Stimulated activated CD8-positive, alpha-beta memory T cell treated with anti-CD3 and anti-CD28 coated beads, Interleukin-4, amount 100 ng/mL, for 48 hours (primary cell): Measurements from ENCODE around the gene RRAGC.

Experiments
- DNase-seq: peaks from one replicate; pipeline ENCODE4 v3.0.0-alpha.2; 2020

RRAGC gene, protein sequence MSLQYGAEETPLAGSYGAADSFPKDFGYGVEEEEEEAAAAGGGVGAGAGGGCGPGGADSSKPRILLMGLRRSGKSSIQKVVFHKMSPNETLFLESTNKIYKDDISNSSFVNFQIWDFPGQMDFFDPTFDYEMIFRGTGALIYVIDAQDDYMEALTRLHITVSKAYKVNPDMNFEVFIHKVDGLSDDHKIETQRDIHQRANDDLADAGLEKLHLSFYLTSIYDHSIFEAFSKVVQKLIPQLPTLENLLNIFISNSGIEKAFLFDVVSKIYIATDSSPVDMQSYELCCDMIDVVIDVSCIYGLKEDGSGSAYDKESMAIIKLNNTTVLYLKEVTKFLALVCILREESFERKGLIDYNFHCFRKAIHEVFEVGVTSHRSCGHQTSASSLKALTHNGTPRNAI

DNA sequence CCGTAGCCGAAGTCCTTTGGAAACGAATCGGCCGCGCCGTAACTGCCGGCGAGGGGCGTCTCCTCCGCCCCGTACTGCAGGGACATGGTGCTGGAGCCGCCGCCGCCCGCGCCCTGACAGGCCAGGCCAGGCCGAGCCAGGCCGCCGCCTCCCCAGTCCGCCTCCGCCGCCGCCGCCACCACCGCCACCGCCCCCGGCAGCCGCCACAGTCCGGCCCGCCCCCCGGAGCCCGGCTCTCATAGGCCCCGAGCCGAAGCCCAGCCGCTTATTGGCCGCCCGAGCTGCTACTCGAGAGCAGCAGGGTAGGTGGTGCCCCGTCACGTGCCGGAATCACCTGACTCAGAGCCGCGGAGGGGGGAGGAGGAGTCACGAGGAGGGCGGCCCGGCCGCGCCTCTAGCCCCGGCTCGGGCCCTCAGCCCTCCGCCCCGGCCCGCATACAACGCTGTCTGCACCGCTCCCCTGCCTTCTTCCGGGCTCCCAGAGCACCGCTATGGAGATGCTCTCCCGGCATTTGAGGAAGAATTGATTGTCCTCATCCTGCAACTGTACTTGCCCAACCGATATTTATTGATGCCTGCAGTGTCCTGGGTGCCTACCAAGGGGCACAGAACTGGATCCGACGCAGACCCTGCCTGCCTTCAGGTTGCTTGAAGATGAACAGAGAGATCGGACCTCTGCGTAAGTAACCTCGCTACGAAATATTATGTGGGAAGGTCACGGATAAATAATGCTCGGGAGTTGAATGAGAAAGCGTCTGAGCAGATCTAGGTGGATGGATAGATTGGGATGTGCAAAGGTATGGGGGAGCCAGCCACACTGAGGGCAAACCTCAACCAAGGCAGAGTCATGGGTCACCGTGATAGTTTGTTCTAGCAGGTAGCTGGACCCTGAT lies at the start of gene RRAGC:
Gene RRAGC, minus strand, starts transcription at position 212 of the 893 bp plus-strand sequence. Its CDS starts 126 bp downstream, at position 86.
- DNase-seq = peak; percentile 98

DNA sequence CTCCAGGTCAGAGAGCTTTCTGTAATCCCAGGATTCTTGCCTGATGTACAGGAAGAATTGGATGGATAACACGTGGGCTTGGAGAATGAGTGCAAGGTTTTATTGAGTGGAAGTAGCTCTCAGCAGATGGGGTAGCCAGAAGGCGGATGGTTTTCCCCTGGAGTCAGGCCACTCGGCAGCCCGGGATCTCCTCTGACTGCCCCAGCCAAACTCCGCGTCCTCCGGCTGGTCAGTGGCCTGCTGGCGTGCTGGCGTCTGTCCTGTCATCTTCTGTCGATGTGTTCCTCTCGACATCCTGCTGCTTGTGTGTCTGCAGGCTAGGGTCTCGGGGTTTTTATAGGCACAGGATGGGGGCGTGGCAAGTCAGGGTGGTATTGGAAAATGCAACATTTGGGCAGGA lies 49.2 kb upstream of the RRAGC start:
- no peak for DNase-seq

DNA sequence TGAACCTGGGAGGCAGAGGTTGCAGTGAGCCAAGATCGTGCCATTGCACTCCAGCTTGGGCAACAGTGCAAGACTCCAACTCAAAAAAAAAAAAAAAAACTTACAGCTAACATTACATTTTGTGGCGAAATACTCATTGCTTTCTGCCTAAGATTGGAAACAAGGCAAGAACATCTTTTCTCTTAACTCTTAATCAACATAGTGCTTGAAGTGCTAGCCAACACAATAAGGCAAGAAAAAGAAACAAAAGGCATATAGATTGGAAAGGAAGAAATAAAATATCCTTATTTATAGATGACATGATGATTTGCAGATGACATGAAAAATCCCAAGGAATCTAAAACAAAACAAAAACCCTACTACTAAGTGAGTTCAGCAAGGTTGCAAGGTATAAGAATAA lies 46.4 kb upstream of the RRAGC start:
- no peak for DNase-seq

DNA sequence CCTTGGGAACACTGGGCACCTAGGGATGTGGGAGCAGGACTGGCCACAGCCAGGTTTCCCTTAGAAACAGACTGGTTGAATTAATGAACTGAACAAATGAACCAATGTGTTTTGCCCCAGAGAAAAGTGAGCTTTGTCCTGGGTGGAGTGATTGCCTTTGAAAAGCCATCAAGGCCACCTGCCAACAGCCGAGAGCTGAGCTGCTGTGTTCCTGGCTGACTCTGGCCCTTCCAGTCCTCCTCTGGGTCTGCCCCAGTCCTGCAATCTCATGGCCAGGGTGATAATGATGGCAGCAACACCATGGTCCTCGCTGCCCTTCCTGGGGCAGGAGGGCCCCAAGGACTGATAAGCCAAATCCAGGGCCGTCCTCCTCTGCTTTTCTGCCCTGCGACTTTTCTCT lies 40.0 kb upstream of the RRAGC start:
- no peak for DNase-seq

DNA sequence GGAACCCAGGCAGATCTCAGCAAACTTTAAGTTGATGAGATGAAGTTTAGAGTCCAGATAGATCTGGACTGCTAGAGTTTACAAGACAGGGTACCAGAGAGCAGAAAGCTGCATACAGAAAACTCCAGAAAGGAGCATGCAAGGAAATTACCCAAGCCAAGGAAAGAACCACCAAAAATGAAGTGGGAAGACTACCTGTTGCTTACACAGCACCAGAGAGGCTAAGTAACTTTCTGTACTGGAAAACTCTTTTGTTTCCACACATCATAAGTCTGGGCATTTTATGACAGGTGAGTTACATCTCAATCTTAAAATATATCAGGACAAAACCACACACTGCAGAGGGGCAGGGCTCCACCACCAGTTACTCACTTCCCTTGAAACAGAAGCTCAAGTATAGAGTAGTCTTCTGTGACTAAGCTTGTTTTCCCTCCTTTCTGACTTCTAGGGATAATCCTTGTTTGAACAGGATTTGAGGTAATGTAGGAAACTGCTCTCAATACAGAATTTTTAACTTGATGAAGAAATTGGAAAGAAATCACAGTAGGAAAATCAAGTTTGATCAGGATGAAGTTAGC lies 39.2 kb upstream of the RRAGC start:
- DNase-seq = no peak

DNA sequence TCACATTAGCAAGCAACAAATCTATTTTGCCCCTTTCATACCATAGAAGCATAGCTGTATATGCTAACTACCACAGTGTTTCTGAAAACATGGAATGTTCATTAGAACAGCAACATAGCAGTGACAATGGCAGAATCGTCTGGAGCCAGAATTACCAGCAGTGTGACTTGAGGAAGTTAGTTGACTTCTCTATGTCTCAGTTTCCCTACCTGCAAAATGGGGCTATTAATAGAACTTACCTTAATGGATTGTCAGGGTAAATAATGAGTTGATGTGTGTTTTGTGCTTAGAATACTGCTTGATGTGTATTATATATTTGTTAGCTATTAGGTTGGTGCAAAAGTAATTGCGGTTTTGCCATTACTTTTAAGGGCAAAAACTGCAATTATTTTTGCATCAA lies 36.6 kb upstream of the RRAGC start:
- no peak for DNase-seq

DNA sequence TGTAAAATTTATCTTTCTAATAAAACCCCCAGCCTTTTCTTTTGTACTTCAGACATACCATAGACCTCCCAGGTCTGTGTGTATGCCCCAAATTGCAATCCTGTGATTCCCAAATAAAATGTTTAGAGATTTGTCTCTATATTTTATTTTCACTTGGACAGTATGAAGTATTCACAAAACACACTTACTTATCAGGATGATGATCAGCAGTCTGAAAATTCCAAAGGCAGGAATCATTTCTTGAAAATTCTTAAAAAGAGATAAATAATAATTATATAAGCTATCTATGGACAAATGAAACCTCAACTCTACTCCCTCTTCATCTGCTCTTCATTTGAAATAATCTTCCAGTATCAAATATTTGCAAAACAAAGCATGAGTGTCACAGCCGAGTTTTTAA lies 33.4 kb upstream of the RRAGC start:
- no peak for DNase-seq

DNA sequence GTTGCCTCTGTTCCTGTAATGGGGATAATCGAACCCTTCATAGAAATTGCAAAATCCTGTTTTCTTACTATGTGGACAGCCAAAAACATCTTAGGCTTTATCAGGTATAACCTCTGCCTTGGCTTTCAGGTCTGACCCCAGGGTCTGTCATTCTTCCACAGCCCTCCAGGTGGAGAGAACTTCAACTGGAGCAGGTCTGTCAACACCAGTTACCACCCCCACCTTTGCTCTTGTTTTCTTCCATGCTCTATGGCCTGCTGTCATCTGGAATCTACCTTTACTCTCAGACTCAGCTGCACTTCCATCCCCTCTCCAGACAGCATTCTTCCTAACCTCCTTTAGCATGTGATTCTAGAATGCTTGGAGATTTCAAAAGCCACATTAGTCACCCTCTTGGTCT lies 32.2 kb upstream of the RRAGC start:
- no peak for DNase-seq

DNA sequence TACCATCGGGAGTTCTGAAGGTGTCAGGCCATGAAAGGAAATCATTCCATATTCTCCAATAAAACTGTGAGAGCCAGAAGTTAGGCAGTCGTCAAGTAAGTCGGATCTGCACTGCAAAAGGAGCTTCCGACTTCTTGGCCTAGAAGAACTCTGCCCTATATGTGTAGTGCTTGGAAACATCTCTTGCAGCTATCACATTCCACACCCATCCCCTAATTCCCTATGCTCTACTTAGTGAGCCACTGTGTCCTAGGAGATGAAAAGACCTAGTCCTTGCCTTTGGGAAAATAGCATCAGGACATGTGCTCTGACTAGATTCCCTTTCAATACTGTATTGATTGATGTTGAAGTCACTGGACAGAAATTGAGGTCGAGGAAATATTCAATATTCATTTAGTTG lies 30.0 kb upstream of the RRAGC start:
- no peak for DNase-seq

DNA sequence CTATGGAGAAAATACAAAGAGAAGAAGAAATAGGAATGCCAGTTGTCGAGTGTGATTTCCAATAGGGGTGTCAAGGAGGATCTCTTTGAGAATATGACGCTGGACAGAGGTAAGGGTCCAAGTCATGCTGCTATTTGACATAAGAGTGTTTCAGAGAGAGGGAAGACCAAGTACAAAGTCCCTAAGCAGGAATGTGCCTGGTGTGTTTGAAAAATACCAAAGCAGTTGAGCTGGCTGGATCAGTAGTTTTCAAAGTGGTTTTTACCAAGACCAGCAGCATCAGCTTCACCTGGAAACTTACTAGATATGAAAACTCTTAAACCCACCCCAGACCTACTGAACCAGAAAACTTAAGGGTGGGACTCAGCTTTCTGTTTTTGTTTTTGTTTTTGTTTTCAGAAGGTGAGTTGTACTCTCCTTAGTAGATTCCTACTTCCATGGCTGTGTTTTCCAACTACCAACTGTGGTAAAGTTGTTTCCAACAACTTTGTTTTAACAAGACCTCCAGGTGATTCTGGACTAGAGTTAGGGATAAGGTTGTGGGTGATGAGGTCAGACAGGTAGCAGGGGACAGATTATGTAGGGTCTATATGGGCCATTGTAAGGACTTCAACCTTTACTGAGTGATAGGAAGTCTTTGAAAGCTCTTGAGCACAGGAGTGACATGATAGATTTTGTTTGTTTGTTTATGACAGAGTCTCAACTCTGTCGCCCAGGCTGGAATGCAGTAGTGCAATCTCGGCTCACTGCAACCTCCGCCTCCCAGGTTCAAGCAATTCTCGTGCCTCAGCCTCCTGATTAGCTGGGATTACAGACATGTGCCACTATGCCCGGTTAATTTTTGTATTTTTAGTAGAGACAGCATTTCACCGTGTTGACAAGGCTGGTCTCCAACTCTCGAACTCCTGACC lies 29.1 kb upstream of the RRAGC start:
- no peak for DNase-seq

DNA sequence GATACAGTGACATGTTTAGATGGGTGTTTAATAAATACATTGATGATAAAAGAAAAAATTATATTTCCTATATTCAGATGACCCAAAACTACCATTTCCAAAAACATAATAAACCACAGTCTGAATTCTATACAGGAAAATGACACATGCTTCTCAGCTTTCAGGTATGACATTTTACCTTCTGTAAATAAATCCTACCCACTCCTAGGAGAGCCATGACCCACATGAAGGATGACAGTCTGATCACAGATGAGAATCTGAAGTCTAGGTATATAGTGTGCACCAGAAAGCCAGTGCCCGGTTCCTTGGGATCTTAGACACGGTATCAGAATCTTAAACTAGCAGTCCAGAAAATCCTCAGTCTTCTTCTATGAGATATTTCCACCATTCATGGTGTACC lies 25.5 kb upstream of the RRAGC start:
- no peak for DNase-seq

DNA sequence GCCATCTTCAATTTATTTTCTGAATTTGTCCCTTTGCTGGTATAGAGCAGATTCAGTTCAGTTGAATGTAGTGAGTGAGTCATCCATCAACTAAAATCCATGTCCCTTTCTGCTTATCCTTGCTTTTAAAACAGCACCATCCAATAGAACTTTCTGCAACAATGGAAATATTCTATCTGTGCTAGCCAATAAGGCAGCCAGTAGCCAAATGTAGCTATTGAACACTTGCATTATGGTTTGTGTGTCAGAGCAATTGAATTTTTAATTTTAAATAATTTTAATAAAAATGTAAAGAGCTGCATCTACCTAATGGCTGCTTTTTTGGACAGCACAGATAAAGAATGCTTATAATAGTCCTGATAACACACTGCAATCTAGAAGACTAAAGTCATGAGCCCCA lies 21.9 kb upstream of the RRAGC start, which contains the start of gene GJA9:
Gene GJA9, minus strand, starts transcription at position 101 of the 400 bp plus-strand sequence. CDS start 5,489 bp downstream, outside the sequence.
- no peak for DNase-seq

DNA sequence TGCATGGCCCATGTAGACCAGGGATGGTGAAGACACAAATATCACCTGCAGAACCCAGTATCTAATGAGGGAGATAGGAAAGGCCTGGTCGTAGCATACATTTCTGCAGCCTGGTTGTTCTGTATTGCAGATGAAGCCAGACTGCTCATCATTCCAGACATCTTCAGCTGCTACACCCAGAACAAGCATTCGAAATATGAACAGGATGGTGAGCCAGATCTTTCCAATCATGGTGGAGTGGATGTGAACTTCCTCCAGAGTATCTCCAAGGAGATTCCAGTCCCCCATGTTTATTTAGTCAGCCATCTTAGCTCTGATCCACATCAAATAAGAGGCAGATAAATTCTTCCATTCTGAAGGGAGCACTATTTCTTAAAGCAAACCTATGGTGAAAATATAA lies 16.2 kb upstream of the RRAGC start:
- DNase-seq = no peak

DNA sequence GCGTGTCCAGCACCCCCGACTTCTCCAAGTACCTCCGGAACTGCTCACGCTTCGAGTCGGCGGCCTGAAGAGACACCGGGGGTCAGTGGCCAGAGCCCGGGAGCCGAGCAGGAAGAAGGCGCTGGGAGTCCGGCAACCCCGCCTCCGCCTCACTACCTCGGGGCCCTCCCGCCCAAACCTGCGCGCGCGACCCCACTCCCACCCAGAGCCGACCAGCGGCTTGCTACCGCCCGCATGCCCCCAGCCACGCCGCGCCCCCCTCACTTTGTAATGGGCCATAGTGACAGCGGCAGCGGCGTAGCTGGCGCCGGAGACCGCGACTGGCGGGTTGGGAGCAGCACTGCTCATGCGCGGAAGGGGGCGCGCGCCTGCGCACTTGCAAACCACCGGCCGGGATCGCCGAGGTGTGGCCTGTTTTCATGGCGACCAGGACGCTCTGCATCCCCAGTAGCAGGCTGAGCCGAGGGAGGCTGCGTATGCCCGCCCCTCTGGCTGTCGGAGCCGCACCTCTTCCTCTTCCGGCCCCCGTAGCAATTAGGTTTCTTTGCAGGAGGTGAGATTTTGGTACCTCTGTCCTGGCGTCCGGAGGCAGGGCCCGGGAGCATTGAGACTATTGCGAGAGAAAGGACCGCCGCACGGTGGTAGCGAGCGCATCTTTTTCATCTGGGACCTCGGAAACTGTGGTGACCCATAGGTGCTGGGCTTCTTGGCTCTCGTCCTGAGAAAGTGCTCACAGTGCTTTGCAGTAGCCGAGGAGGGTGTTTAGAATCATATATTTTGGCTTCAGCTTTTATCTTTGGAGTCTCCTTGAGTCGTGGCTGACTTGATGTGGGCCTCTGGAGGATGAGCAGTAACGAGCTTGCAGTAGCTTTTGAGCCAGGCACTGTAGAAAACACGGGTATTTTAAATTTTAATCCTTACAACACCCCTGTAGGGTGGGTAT lies 13.7 kb upstream of the RRAGC start, which contains the start of gene MYCBP:
Gene MYCBP, minus strand, starts transcription at position 322 of the 943 bp plus-strand sequence. Its CDS starts 43 bp downstream, at position 279.
- DNase-seq = peak; percentile 97

DNA sequence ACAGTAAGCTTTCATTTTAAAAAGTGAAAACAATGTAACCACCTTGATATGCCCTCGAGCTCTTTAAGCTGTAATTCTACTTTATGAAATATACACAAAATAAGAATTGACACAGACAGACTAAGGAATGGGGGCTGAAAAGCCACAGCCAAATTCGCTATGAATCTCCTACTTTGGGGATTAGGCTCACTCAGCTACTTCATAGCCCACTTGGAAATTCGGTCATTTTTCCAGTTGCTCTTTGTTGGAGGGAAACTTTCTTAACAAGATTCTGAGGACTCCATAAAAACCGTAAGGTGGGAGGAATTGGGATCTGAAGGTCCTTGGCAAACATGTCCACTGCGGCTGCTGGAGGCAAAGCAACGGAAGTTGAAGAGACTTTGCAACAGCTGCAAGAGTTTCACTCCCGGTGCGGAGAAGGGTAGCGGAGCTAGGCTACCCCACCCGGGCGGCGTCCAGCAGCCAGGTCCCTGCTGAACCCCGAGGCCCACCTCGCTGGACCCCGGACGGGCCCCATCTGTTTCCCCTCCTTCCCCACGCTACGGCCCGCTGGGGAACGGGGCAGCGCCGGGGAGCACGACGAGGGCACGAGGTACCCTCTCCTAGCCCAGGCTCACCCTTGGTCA lies 12.9 kb upstream of the RRAGC start:
- DNase-seq = peak; percentile 59

DNA sequence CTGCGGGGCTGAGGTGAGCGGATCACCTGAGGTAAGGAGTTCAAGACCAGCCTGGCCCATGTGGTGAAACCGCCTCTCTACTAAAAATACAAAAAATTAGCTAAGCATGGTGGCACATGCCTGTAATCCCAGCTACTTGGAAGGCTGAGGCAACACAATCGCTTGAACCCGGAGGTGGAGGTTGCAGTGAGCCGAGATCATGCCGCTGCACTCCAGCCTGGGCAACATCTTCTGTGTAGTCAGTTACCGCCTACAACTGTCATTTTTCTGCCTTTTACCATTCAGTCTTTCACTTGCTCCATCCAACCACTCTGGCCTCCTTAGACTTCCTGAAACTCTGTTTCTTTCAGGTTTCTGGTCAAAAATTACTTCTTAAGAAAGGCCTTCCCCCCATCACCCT lies 11.4 kb upstream of the RRAGC start:
- no peak for DNase-seq

DNA sequence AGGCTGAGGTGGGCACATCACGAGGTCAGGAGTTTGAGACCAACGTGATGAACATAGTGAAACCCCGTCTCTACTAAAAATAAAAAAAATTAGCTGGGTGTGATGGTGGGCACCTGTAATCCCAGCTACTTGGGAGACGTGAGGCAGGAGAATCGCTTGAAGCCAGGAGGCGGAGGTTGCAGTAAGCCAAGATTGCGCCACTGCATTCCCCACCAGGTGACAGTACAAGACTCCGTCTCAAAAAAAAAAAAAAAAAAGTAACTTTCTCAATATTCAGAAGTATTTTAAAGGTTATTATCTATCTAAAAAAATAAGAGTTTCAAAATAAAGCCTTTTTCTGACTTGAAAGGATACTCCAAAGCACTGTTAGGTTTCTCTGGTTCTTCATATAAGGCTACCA lies 7.6 kb upstream of the RRAGC start:
- no peak for DNase-seq

DNA sequence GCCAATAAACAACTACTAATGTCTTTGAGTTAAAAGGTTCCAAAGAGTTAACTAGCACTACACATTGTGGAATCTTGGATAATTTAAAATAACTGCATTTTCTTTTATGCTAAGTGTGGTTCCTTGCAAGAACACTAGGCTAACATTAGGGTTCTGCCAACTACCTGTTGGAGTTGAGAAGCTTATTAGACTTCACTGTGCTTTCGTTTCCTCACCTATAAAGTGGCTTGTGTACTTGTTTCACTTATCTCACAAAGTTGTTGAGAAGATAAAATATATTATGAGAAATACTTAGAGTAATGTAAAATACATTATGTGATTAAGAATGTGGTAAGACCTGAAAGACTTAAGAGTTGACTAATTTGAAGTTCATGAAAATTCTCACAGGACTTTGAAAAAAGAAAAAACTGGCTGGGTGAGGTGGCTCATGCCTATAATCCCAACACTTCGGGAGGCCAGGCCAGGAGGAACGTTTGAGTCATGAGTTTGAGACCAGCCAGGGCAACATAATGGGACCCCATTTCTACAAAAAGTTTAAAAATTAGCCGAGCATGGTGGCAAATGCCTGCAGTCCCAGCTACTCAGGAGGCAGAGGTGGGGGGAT lies 5.6 kb upstream of the RRAGC start:
- DNase-seq = no peak

DNA sequence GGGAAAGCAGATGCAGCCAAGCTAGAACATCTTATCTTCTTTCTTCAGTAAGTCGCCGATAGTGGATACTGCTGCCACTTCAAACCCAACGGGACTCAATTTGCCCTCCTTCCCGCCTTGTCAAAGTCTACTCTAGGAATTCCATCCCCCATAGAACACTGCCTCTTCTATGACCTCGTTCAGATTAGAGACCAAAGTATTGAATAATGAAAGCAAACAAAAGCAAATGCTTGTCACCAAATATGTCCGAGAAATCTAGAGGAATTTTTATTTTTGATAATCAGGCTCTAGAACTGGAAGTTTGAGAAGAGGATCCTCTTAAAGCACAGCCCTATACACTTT lies 853 bp upstream of the RRAGC start:
- DNase-seq = no peak

DNA sequence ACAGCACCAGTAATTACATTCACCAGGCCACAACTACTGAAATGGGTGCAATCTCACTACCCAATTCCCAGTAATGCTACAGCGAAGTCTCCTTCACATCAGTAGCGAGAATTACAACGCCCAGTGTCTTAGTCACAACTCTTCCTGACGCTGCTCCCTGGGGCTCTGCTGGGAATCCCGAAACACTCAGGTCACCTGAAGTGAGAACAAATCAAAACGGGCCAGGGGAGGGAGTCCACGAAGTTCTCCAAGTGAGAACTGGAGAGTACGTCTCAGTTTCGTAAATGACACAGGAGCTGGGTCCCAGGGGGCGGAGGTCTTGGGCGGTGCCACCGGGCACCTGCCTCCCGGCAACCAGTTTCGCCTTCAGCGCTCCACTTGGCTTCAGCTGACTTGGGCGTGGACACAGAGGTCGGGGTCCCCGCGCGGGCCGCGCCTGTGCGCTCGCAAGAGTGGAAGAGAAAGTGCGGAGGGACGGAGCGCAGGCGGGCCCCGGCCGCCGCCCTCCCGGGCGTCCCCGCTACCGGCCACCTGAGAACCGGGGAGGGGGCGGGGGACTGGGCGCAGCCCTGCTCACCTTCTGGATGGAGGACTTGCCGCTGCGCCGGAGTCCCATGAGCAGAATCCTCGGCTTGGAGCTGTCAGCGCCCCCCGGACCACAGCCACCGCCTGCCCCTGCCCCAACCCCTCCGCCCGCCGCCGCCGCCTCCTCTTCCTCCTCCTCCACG lies 575 bp downstream of the RRAGC start:
- peak; percentile 73 for DNase-seq
